RKO (cell line): Measurements from ENCODE around the gene USP15.
"Not testable (repeated sequence)": the region's sequence is repeated elsewhere in the genome, so short reads cannot be mapped to it uniquely, and the experiment has no call there.

ENCODE experiments used
- DNase-seq: peaks from one replicate; pipeline ENCODE4 v3.0.0-alpha.2; 2016; ENCODE audit warnings: low spot score

USP15 gene

DNA sequence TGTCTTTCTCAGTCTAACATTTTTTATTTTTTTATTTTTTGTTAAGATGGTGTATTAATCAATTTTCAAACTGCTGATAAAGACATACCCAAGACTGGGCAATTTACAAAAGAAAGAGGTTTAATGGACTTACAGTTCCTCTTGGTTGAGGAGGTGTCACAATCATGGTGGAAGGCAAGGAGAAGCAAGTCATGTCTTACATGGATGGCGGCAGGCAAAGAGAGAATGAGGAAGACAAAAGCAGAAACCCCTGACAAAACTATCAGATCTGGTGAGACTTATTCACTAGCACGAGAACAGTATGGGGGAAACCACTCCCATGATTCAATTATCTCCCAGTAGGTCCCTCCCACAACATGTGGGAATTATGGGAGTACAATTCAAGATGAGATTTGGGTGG, 195.2 kb downstream of the USP15 start:
- DNase-seq: not testable (repeated sequence)

DNA sequence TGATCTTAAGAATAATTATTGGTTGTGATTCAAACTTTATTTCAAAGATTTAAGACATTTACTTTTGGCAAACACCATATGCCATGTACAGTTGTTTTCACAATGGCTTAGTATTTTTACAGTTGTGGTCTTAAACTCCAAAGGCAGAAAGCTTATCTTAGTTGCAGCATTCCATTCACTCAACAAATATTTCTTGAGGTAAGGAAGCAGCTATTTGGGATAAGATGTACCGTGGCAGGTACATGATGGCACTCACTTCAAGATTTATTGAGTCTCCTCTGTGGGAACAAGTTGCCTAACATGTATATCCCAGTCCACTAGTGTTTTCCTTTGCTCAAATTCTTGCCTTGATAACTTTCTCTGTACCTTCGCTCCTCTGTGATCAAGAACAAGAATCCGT, 198.4 kb downstream of the USP15 start:
- DNase-seq: no peak

DNA sequence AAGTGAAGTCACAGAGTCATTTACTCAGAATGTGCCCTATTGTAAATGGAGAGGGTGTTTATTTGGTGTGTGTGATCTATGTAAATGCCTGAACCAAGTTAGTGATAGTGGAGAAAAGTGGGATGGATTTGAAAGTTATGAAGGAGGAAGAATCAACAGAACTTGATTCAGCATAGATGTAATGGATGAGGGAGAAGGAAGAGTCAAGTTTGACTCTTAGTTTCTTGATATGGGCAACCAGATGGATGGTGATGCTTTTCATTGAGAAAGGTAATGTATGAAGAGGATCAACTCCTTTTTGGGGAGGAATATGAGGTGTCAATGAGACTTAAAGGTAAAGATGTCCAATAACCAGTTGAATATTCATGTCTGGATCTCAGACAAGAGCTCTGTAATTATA, 199.8 kb downstream of the USP15 start:
- DNase-seq: no peak

DNA sequence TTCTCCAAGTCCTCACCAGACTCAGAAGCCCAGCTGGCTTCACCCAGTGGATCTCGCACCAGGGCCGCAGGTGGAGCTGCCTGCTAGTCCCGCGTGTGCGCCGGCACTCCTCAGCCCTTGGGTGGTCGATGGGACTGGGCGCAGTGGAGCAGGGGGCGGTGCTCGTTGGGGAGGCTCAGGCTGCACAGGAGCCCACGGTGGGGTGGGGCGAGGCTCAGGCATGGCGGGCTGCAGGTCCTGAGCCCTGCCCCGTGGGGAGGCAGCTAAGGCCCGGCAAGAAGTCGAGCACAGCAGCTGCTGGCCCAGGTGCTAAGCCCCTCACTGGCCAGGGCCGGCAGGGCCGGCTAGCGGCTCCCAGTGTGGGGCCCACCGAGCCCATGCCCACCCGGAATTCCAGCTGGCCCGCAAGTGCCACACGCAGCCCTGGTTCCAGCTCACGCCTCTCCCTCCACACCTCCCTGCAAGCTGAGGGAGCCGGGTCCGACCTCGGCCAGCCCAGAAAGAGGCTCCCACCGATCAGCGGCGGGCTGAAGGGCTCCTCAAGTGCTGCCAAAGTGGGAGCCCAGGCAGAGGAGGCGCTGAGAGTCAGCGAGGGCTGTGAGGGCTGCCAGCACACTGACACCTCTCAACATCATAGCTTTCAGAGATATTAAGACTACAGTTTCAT, 201.1 kb downstream of the USP15 start:
- DNase-seq: not testable (repeated sequence)

DNA sequence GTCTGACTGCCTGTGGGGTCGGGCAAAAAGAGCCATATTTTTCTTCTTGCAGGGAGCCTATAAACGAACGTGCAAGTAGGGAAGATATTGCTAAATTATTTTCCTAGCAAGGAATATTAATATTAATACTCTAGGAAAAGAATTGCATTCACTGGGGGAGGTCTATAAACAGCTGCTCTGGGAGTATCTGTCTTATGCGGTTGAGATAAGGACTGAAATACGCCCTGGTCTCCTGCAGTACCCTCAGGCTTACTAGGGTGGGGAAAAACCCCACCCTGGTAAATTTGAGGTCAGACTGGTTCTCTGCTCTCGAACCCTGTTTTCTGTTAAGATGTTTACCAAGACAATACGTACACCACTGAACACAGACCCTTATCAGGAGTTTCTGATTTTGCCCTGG, 203.0 kb downstream of the USP15 start:
- DNase-seq: not testable (repeated sequence)
